Measurements from ENCODE around the gene CDC27. TPM values are rescaled to one million over a fixed set of nuclear protein-coding genes. Genes with fewer than 3 reads are reported as not detected.
A peak's percentile ranks its signal among the peaks of the same experiment; 100 is the strongest.

Gene CDC27
- polyA plus RNA-seq, 3 donors, result 19.7 to 52.0 (median 33.0) TPM

DNA sequence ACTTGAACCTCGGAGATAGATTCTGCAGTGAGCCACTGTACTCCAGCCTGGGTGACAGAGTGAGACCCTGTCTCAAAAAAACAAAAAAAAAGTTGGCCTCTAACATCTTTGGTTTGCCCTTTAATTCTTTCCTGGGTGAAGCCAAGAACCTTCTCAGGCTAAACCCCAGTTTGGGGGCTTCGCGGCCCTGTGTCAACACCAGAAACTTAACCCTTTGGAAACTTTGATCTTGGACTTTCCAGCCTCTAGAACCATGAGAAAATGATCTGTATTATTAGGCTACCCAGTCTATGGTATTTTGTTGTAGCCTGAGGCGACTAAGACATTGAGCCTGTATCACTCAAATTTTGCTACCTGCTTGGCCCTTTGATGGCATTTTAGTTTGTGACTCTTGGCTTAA, 86.2 kb downstream of the CDC27 start:
- Mint-ChIP-seq H3K27ac (no peak overlapping the region), H3K36me3 (no peaks in the 10 kb centered on the region), H3K9me3 (no peaks in the 10 kb centered on the region), H3K4me3 (no peak overlapping the region), H3K4me1 (peaks cover 20% of the 10 kb centered on the region), H3K27me3 (ENCODE audit: low read depth in 3 of 3) (peaks cover 2 to 6% (median 4%) of the 10 kb centered on the region in 3 donors)
- no peak for DNase-seq
- peaks cover 12 to 16% of the 10 kb centered on the region in 2 donors for H3K4me1 ChIP-seq (ENCODE audit: control insufficient read depth in 1 of 2, insufficient read depth in 2 of 2, low read length in 2 of 2)
- H3K36me3 ChIP-seq (replicated peaks in 1 of 2; ENCODE audit: control insufficient read depth in 1 of 2, insufficient read depth in 2 of 2, low read length in 2 of 2), result no peaks in the 10 kb centered on the region
- no peak overlapping the region for H3K9ac ChIP-seq (ENCODE audit: insufficient read depth, low read length, poor library complexity, severe bottlenecking)
- H3K4me3 ChIP-seq (replicated peaks in 1 of 3; ENCODE audit: low read depth in 2 of 3, low read length in 3 of 3), result no peak overlapping the region
- no peaks in the 10 kb centered on the region for H3K27me3 ChIP-seq (ENCODE audit: control insufficient read depth in 2 of 2, insufficient read depth in 2 of 2, low read length in 2 of 2)
- H3K9me3 ChIP-seq (replicated peaks in 1 of 2; ENCODE audit: control insufficient read depth in 1 of 2, insufficient read depth in 1 of 2, low read length in 2 of 2), result no peaks in the 10 kb centered on the region
- no peak overlapping the region for H2AFZ ChIP-seq (ENCODE audit: insufficient read depth, low read depth, low read length, poor library complexity, severe bottlenecking)
- H3K79me2 ChIP-seq (ENCODE audit: insufficient read depth, low read length), result peaks cover 11% of the 10 kb centered on the region
- WGBS (ENCODE audit: insufficient coverage), result 82% methylated on average over 2 of the region's 4 CpGs
- intact Hi-C loops (cut with micrococcal nuclease), result loop anchor here in 1 of 2 donors (5.0 kb wide), 2 partner anchors 36 to 84 kb away; partner anchors contain the start of gene CDC27
- H3K27ac ChIP-seq (ENCODE audit: low read depth in 1 of 2, low read length in 2 of 2), result no peak overlapping the region
- no peaks in the 10 kb centered on the region for H4K20me1 ChIP-seq (ENCODE audit: insufficient read depth, low read length)
- TF ChIP-seq CTCF (IDR thresholded peaks at IDR 0.05), result no peak
- no peak overlapping the region for H3K4me2 ChIP-seq (replicated peaks; ENCODE audit: extremely low read depth, low read length, poor library complexity, severe bottlenecking)

DNA sequence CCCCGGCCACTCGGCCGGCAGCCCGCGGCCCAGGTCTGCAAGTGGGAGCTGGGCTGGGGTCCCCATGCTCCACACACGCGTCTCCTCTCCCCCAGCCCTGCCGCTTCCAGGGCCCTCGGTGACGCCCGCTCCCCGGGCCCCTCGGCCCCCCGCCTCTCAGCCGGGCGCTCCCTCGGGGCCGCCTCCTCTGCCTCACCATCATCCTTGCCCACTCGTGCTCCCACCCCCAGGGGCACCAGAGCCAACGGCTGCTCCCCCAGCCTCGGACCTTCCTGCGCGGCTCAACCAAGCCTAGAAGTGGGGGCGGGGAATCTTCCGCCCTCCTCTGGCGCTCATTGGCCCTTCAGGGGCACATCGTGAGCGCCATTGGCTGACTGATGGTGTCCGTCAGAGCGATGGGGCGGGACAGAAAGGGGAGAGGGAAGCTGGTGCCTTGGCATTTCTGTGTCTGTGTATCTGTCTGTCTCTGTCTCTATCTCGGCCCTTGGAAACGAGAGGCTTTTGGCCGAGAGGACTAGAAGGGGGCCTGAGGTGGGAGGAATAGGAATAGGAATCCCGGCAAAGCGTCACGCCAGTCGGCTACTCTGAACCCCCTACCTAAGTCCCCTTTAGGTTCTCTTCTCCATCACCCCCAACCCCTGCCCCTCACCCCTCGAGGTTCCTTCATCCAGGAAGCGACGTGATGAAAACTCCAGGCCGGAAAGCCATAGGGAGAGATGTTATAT, 88.9 kb downstream of the CDC27 start:
- H3K9me3 ChIP-seq (replicated peaks in 1 of 2; ENCODE audit: control insufficient read depth in 1 of 2, insufficient read depth in 1 of 2, low read length in 2 of 2), result no peaks in the 10 kb centered on the region
- H3K27me3 ChIP-seq (ENCODE audit: control insufficient read depth in 2 of 2, insufficient read depth in 2 of 2, low read length in 2 of 2), result no peaks in the 10 kb centered on the region
- peak overlapping the region; percentile 93 for H3K9ac ChIP-seq (ENCODE audit: insufficient read depth, low read length, poor library complexity, severe bottlenecking)
- H3K4me3 ChIP-seq (replicated peaks in 1 of 3; ENCODE audit: low read depth in 2 of 3, low read length in 3 of 3), result peak overlapping the region; percentile 55 to 93 (median 92)
- DNase-seq, result peak; percentile 79 to 88 (median 86)
- H3K27ac ChIP-seq (ENCODE audit: low read depth in 1 of 2, low read length in 2 of 2), result peak overlapping the region in 1 of 2 donors; percentile 88
- TF ChIP-seq CTCF (IDR thresholded peaks at IDR 0.05), result no peak
- peaks cover 10% of the 10 kb centered on the region for H4K20me1 ChIP-seq (ENCODE audit: insufficient read depth, low read length)
- H3K36me3 ChIP-seq (replicated peaks in 1 of 2; ENCODE audit: control insufficient read depth in 1 of 2, insufficient read depth in 2 of 2, low read length in 2 of 2), result no peaks in the 10 kb centered on the region
- Mint-ChIP-seq H3K4me3 (peak overlapping the region; percentile 99), H3K27me3 (ENCODE audit: low read depth in 3 of 3) (peaks cover 0 to 4% (median 0%) of the 10 kb centered on the region in 3 donors), H3K4me1 (peaks cover 25% of the 10 kb centered on the region), H3K36me3 (peaks cover 0 to 7% of the 10 kb centered on the region in 2 donors), H3K9me3 (no peaks in the 10 kb centered on the region), H3K27ac (peak overlapping the region; percentile 84 to 97 (median 94))
- peak overlapping the region; percentile 97 for H2AFZ ChIP-seq (ENCODE audit: insufficient read depth, low read depth, low read length, poor library complexity, severe bottlenecking)
- intact Hi-C loops (cut with micrococcal nuclease), result loop anchor here in 1 of 2 donors (5.0 kb wide), 2 partner anchors 33 to 87 kb away; partner anchors contain the start of gene CDC27
- H3K79me2 ChIP-seq (ENCODE audit: insufficient read depth, low read length), result peaks cover 29% of the 10 kb centered on the region
- WGBS (ENCODE audit: insufficient coverage), result under 1% methylated on average over 31 of the region's 42 CpGs
- H3K4me2 ChIP-seq (replicated peaks; ENCODE audit: extremely low read depth, low read length, poor library complexity, severe bottlenecking), result peak overlapping the region; percentile 86
- H3K4me1 ChIP-seq (ENCODE audit: control insufficient read depth in 1 of 2, insufficient read depth in 2 of 2, low read length in 2 of 2), result peaks cover 12 to 16% of the 10 kb centered on the region in 2 donors
